GM11168 (cell line): ENCODE results near the gene IGFBP4.

Source experiments
- in situ Hi-C: fragments of 300-500 bp; cut with MboI; formaldehyde crosslinking; loops from one replicate; pipeline ENCODE4 v1.12.0; 2022; ENCODE audit warnings: low sequenced_read_pairs; ENCODE audit not compliant: unreplicated experiment

Gene IGFBP4

DNA sequence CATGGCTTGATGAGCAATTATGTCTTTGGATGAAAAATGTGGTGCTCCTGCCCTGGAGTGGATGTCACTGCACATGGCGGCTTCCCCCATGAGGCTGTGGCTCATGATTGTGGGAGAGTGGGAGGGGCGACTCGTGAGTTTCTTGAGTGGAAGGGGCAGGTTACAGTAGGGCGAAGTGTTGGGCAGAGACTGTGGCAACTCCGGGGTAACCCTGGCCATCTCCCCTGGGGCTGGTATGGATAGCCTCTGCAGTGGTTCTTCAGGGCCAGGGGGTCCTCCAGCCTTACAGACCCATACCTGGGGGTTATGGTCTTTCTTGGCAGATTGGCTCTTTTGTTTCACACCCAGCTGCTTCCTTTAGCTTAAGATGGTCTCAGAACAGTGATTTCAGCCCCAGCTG is 59.5 kb downstream of the IGFBP4 start:
- in situ Hi-C loops: no loop called here

DNA sequence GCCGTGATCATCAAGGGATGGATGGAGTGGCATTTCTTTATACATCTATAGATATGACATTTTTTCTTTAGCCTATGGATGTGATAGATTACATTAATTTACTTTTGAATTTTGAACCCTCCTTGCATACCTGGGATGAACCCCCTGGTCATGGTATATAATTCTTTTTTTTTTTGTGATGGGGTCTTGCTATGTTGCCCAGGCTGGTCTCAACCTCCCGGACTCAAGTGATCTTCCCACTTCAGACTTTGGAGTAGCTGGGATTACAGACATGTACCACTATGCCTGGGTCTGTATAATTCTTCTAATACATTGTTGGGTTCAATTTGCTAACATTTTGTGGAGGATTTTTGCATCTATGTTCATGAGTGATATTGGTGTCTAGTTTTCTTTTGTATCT is 59.9 kb downstream of the IGFBP4 start:
- in situ Hi-C loops: no loop called here

DNA sequence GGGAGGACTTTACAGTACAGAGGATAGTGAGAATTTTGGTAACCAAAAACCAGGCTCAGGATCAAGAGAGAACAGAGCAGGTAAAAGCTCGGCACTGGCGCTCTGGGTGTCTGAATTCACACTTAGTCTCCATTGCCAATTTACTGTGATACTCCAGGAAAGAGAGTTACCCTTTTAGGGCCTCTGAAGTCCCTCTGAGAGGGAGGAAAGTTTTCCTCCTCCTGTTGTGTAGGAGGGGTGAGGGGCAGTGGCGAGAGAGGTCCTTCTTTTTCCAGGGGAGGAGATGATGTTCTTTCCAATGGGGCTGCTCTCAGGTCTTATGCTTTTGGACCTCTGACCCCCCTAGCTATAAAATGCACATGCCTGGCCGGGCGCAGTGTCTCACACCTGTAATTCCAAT is 63.5 kb downstream of the IGFBP4 start:
- in situ Hi-C loops: no loop called here
